ENCODE measurements around the gene NOP16.

The NOP16 gene

DNA sequence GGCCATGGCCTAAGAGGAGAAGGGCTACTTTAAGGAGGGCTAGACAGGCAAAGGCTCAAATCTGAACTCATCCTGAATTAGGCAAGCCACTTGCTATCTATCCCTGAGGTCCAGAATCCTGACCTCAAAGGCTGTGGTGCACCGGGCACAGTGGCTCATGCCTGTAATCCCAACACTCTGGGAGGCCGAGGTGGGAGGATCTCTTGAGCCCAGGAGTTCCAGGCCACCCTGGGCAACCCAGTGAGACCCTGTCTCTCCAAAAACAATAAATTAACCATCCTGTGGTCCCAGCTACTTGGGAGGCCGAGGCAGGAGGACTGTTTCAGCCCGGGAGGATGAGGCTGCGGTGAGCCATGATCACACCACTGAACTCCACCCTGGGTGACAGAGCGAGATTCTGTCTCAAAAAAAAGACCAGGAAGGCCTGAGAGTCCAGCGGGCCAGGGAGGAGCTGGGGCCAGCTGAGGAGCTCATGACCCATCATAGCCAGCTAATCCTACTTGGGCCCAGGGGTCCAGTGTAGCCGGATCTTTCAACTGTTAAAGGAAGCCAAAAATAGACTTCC lies 4.0 kb downstream of the NOP16 start:
- no peak for DNase-seq

DNA sequence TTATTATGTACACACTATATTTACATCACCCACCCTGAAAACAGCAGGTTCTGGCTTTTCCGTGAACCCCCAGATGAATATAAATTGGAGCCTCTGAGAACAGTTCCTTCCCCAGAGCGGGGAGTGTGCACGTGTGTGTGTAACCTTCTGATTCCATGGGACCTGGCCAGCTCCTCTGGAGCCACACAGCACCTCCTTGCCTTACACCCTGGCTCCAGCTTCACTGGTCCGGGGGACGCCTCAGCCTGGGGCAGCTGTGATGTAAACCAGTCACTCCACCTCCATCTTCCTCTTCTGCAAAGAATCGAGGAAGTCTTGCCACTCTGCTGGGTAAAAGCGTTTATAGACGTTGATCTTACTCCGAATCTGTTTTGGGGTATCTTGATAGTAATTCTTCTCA lies 4.4 kb downstream of the NOP16 start:
- no peak for DNase-seq

DNA sequence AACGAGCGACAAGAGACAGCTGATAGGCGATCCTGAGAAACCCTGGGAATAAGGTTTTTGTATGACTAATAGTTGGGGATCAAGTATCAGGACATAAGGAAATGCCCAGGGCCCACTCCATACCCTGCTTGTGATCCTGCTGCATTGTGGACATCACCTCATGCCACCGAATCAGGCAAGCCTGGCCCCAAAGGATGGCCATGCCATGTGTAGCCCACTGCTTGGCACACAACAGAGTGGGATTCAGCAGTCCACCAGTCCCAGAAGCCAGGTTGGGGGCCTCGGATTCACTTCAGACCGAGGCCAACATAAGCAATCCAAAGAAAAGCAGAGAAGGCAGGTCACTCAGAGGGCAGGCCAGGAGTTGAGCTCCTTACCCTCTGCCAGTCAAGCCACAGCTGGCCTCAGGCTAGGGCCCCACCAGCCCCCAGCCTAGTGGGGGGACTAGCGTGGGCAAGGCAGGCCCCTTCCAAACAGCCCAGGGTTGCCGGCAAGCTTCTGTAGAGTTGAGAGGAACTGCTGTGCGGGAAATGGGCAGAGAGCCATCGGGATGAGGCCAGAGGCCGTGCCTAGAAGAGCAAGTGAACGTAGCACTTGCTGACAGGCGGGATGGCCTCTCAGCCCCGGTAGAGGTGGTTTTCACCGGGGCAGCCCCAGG lies 5.0 kb downstream of the NOP16 start:
- no peak for DNase-seq

DNA sequence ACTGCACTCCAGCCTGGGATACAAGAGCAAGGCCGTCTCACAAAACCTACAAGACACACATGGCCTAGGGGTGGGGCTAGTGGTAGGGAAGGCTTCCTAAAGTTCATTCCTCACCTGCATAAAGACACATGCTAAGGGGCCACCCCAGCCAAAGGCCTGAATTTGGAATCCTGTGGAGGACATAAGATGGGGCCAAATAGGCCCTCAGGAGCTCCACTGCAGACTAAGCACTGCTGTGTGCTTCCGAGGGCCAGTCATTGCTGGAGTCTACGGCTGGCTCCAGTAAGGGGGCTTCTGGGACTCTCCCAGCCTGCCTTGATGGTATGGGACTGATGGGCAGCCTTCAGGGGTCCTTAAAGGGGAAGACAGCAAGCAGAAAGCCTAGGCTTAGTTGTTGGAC lies 5.7 kb downstream of the NOP16 start:
- DNase-seq: no peak

DNA sequence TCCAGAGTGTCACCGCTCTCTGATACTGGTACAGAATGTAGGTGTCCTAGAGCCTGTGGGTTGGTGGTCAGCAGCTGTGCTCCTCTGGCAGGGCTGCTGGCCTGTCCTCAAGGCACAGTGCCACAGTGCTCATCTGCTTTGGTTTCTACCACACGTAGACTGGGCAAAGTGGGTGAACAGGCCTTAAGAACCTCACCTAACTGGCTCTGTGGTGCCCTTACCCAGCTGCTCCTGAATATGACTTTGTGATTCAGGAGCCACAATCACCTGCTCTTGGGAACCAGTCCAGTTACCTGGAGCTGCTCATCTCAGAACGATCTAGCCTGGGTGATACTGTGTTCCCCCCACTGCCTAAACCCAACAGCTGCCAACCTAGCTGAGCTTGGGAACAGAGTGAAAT lies 6.4 kb downstream of the NOP16 start:
- DNase-seq: no peak

DNA sequence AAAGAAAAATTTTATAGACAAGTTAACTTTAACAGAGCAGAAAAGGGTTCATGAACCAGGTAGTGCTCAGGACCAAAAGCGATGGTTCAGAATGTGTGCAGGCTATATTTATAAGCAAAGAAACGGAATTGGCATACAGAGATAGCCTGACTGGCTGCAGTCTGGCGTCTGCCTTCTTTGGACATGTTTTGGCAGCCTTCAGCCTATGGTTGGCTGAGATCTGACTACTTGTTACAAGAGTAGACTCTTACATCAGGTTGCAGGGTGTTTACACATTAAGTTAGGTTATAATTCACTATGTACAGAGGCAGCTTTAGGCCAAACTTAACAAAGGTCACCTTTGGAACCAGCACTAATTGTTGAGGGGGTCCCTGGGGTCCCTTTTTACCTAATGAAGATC lies 7.0 kb downstream of the NOP16 start:
- no peak for DNase-seq

DNA sequence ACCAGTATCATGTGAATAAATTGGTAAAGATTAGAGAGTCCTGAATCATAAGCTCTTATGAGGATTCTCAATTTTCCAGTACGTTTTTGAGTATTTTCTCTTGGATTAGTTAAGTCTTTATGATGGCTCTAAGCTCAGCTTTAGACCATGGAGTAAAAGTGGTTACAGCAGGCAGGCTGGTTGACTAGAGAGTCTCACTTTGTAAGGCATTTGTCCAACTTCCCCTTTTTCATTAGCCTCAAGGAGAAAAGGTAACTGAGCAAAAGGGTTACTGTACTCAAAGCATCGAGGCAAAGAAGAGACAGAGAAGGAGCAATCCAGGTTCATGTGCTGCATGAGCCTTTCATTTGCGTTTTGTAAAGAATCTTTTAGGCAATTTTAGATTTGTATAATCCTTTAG lies 8.5 kb downstream of the NOP16 start:
- DNase-seq: no peak

DNA sequence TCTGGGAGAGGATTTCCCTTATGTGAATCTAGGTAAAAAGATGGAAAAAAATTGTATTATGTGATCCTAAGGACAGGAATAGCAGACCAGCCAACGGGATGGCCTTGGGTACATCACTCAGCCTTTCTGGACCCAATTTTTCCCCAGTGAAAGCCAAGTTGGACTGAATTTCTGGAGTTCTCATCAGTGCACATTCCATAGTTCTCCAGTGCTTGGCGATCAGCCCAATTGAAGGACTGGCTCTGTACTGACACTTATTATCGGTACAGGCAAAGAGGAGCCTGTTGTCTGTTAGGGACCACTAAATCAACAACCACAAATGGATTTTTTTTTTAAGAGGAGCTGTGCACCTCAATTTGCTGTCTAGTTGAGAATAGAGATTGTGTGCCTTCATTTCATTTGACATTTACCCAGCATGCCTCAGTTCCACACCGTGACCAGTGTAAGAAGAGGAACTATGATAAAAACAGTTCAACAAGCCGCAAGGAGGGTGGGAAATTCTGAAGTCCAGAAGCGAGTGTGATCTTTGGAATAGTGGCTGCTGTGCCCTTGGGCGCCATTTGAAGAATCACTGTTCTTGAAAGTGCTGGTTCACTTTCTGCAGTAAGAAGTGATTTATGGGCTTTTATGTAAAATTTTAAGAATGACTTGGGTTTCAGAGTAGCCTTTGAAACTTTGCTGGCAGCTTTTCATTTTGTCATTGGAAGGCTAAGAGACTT lies 15.1 kb downstream of the NOP16 start:
- no peak for DNase-seq

DNA sequence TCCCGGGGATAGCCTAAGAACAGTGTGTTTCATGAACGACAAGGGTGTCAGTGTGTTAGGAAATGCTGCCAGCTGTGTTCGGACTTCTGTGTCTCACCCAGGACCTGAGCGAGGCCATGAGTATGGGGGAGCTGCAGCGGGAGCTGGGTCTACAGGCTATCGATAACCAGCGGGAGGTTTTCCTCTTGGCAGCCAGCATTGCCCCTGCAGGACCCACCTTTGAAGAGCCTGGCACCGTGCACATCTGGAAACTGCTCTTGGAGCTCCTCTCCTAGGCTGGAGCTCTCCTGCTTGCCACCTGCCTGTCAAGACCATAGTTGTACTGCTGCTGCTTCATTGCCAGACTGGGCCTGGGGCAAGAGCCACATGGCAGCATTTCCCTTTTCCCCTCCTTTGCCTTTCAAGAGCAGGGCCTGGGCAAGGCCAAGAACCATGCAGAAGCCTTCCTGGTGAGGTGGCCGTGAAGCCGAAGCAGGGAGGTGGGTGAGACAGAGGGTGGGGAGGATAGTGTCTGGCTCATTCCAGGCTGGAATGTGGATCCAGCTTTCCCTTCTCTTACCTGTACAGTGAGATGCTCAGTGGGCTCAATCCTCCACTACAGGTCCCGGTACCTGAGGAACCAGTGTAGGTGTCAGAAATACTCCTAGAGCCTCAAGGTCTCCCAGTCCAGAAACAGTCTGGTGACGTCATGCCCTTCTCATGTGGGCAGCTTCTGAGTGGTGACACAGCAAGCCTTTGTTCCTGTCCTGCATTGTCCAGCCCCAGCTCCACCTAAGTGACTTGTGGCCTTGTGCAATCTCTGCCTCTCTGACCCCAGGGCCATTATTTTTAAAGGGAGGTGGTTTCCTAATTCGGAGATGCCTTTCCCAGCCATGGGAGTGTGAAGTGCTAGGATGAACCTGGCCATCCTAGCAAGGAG lies 16.5 kb downstream of the NOP16 start:
- peak; percentile 85 for DNase-seq

DNA sequence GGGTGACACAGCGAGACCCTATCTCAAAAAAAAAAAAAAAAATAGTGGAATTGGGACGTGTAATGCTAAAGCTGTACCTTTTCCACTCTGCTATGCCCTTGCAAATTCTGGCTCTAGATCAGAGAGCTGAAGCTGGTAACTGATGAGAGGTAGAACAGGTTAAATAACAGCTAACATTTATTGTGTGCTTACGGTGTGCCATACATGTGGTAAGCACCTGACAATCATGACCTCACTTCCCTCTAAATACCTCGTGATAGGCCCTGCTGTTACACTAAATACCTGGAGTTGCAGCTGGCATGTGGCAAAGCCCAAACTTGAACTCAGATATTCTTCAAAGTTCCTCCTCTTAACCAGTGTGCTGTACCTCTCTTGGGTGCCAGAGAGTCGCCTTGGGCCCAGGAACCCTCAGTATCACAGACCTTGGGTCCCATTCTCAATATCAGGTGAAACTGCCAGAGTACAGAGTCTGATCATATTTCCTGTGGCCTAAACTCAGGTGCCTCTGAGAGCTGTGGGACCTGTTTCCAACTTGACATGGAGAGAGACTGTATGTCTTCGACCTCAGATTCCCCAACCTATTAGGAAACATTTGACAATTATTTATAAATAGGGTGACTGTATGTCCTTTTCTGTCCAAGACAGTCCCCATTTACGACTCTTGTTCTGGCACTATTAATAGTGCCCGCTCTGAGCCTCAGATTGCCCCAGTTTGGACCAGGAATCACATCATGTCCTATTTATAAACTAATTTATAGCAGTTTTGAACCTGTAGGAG lies 18.3 kb downstream of the NOP16 start:
- no peak for DNase-seq

DNA sequence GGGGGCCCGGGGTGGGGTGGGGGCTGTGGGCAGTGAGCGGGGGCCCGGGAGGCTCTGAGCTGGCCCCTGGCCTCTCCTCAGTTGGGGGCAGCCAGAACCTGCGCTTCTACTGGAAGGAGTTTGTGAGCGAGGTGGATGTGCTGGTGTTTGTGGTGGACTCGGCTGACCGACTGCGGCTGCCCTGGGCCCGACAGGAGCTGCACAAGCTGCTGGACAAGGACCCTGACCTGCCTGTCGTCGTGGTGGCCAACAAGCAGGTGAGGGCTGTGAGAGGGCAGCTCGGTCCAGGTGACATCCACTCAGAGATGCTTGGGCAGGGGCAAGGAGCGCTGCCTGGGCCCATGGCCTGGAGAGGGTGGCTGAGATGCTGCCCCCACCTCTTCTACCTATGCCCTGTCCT lies 19.7 kb downstream of the NOP16 start:
- DNase-seq: no peak

DNA sequence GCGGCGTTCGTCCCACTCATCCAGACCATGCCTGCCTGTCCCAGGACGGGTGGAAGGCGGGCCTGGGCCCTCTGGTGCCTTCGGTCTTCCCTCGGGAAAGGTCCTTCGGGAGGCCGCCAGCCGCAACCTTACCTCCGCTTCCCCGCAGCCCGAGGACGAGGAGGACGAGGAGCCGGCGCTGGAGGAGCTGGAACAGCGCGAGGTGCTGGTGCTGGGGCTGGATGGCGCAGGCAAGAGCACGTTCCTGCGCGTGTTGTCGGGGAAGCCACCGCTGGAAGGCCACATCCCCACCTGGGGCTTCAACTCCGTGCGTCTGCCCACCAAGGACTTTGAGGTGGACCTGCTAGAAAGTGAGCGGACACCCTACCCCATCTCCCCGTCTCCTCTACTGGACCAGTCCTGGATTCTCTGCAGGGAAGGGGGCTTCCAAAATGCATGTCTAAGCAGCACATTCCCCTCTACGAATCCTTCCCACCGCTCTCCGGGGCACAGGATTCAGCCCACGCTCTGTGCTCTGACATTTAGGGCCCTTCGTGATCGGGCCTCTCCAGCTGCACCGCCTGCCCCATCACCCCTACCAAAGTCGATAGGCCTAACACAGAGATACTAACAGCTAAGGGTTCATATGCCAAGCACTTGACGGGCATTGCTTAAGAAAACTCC lies 22.0 kb downstream of the NOP16 start:
- DNase-seq: peak; percentile 77

DNA sequence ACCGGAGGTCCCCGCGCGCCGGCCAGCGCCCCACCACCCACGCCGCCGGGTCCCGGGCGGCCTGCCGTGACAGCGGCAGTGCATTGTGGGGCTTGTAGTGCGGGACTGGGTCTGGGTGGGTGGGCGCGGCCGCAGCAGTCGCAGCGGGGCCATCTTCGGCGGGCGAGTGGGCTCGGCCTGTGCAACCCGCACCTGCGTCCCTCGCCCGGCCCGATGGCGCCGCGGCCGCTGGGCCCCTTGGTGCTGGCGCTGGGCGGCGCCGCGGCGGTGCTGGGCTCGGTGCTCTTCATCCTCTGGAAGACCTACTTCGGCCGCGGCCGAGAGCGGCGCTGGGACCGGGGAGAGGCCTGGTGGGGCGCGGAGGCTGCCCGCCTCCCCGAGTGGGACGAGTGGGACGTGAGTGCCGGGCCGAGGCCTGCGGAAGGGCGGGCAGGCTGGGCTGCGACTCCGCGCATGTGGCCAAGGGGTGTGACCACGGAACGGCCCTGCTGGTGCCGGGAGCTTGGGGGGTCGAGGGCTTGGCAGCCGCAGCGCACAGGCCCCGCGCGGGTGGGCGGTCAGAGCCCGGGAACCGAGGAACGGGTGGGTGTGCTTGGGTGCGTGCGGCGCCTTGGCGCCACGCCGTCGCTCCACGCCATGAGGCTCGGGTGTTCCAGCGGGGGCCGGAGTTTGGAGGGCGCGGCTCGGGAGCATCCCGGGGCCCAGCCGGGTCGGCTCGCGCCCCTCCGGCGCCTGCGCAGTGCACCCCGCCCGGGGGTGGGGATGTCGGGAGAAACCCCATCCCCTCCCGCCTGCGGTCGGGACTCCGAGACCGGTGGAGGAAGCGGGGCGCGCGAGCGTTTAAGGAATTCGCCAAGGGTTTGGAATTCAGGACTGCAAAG lies 22.8 kb downstream of the NOP16 start, which contains the start of gene ARL10:
Gene ARL10, plus strand, starts transcription at position 137 of the 881 bp plus-strand sequence. Its CDS starts 77 bp downstream, at position 214.
- peak; percentile 66 for DNase-seq

DNA sequence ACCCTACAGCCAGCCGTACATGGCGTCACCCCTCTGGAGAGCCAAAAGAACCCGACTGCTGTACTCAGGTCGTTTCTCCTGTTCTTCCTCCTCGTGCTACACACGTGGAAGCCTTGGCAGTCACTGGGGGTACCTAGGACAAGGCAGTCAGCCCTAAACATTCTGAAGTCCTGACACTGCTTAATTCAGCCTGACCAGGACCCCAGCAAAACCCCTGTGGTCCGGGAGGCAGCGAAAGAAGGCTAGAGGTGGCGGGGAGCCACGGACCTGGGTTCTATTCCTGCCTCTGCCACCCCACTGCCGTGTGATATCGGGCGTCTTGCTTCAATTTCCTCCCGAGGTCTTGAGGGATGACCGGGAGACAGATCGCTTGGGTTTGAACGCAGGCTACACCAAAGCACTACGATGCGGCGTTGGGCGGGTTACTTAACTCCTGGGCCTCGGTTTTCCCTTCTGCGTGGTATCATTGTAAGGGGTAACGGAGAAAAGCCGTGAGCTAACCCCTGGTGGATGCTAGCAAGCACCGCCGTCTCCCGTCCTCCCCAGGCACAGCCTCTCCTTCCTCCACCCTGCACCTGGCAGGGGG lies 23.5 kb downstream of the NOP16 start:
- DNase-seq: no peak

DNA sequence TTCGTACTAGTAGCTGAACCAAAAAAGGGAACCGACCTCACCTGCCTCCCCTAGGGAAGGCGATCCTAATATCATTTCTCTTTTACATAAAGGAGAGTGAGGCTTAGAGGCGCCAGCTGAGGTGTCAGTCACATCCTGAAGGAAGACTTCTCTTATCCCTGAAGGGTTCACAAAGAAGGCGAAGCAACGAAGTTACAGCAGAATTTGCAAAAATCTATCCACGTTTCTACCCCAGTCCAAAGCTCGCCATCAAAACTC lies 26.2 kb downstream of the NOP16 start:
- DNase-seq: no peak

DNA sequence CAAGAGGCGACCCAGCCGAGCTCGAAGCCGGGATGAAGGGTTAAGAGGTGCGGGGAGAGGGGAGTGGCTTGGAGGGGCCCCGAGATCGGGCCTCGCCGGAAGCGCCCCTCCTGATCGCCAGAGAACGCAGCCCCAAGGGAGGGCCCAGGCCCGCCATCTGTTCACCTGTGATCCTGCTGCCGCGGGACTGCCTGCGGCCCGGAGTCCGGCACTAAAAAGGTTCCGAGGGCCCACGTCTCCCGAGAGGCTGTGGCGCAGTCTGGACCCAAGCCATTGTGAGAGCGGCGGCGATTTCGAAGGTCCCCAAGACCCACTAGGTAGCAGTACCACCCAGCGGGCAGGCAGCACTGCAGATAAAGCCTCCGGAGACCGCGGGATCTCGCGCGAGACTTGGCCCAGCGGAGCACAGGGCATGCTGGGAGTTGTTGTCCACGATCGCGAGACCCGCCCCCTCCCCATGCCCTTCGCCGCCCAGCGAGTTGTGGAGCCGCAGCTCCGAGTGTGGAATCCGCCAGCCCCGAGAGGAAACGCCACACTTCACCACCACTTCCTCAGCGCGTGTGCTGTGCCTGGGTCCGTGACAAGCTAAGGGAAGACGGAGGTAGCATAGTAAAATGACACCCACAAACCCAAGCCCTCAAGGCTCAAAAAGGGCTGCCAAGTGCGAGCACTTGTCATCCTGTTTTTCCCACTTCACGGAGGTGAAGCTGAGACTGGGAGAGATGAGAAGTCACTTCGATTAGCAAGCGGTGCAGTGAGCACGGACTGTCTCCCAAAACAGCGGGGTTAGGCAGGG lies 26.8 kb downstream of the NOP16 start, which contains the start of gene KIAA1191:
Gene KIAA1191, minus strand, starts transcription at position 328 of the 796 bp plus-strand sequence. CDS start 2,256 bp downstream, outside the sequence.
- peak; percentile 97 for DNase-seq

DNA sequence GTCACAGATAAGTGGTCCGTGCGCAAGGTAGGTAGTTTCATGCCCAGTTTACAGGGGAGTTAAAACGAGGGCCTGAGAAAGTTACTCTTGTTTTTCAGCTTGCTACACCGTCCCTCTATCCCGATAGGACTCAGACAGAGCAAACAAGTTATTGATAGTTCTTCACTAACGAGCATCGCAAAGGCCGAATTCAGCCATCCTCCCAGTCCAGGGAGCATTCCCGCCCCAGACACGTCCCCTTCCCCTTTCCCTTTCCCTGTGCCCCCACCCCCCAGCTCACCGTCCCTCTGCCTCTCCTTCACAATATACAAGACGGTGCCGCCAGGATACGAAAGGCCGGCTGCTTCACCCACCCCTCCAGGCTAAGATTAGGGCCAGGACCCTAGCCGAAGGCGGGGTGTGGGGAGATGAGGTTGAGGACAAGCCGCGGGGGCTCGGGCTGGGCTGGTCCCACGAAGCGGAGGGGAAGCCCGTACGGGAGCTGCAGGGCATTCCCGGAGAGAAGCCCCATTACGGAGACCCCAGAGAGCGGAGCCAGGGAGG lies 27.4 kb downstream of the NOP16 start:
- peak; percentile 60 for DNase-seq

DNA sequence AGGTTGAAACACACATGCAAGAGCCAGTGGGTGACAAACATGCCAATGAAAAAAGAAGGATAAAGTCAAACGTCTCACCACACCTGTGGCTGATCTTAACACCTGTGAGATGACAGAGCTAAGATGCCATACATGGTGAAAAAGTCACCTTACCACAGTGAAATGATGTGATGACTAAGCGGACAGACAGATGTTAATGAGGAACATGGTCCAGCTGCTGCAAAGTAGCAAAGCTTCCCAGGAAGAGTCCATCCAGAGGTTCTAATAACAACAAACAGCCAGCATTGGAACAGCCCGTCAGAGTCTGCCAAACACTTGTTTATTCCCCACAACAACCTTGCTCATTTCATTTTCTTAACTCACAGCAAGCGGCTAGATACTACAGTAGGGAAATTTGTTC lies 28.7 kb downstream of the NOP16 start:
- DNase-seq: no peak

DNA sequence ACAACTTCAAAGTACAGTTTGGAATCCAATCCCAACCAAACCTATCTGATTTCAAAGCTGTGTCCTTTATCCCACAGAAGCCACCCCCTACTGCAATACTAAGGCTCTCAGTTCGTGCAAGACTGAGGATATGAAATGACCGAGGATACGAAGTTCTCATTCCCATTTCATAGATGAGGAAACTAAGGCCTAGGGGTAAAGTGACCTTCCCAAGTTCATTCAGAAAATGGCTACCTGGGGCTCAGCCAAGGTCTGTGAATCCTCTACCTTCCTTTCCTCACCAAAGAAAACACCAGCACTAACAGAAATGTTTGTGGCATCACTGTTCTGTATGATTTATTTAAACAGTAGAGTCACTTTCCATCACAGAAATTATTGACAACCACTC lies 32.2 kb downstream of the NOP16 start:
- no peak for DNase-seq
